Measurements from ENCODE around the gene ZNF652.

The ZNF652 gene

DNA sequence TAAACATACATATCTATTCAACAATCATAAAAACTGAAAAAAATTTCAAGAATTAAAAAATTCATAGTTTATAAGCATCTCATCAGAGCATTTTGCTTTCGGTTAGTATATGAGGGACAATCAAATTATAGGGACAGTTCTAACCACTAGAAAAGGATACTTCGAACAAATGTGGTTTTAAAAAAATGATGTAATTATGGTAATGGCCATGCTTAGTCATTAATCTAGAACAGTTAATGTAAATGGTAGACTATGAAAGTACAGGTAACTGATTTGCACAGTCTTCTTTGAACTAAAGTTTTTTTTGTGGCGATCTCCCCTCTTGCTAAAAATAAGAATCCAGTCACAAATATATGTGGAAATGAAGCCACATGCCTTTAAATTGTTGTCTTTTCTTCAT lies 67.9 kb downstream of the ZNF652 start:
- Histone ChIP-seq H4K5ac (ENCODE audit: low read length) (no peak overlapping the region), H3K4me2 (ENCODE audit: low read length) (no peak overlapping the region), H2BK5ac (ENCODE audit: low read length) (no peak overlapping the region), H3K27ac (ENCODE audit: low read depth, low read length) (no peak overlapping the region), H4K8ac (ENCODE audit: low read depth, low read length) (no peak overlapping the region), H2AK5ac (ENCODE audit: low read length) (no peak overlapping the region), H3K4me1 (ENCODE audit: control insufficient read depth, low read depth, low read length) (no peaks in the 10 kb centered on the region), H3K4ac (ENCODE audit: low read depth, low read length) (no peak overlapping the region), H3K27me3 (ENCODE audit: insufficient read depth, low read length, poor library complexity) (no peaks in the 10 kb centered on the region), H2BK15ac (replicated peaks; ENCODE audit: low read depth) (no peak overlapping the region), H2BK120ac (ENCODE audit: low read depth, low read length) (no peak overlapping the region), H3K4me3 (ENCODE audit: low read length) (no peak overlapping the region), H3K9ac (ENCODE audit: low read length) (no peak overlapping the region), H3K56ac (ENCODE audit: low read length) (no peak overlapping the region), H3K23ac (ENCODE audit: low read length) (no peak overlapping the region), H3K79me1 (ENCODE audit: low read length) (no peaks in the 10 kb centered on the region), H3K36me3 (ENCODE audit: control insufficient read depth, insufficient read depth, low read length) (no peaks in the 10 kb centered on the region), H3K18ac (ENCODE audit: low read length) (no peak overlapping the region), H3K79me2 (ENCODE audit: control insufficient read depth, insufficient read depth, low read length) (no peaks in the 10 kb centered on the region)
- WGBS (ENCODE audit: extremely low coverage, insufficient coverage, low lambda C conversion rate): no CpG with 5 or more reads among the region's 3 CpGs
- no peak for DNase-seq

DNA sequence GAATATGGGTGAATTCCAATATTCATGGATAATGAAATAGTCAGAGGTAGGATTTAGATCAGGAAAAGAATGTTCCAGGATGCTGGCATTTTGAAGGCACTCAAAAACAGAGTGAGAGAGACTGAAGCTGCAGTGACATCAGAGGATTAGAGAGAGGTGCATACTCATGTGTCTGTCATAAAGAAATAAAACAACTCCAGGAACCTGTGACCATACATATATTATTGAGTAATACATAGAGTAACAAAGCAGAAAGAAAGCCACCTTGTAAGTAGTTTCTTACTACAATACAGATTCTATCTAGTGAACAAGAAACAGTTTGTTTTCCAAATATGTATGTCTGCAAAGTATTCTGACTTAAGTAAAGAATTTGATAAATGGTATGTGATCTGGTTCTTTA lies 69.1 kb downstream of the ZNF652 start:
- Histone ChIP-seq H3K23ac (ENCODE audit: low read length) (no peak overlapping the region), H3K79me1 (ENCODE audit: low read length) (no peaks in the 10 kb centered on the region), H3K27me3 (ENCODE audit: insufficient read depth, low read length, poor library complexity) (no peaks in the 10 kb centered on the region), H2BK120ac (ENCODE audit: low read depth, low read length) (no peak overlapping the region), H3K56ac (ENCODE audit: low read length) (no peak overlapping the region), H3K79me2 (ENCODE audit: control insufficient read depth, insufficient read depth, low read length) (no peaks in the 10 kb centered on the region), H2BK15ac (replicated peaks; ENCODE audit: low read depth) (no peak overlapping the region), H3K36me3 (ENCODE audit: control insufficient read depth, insufficient read depth, low read length) (no peaks in the 10 kb centered on the region), H3K4ac (ENCODE audit: low read depth, low read length) (no peak overlapping the region), H3K27ac (ENCODE audit: low read depth, low read length) (no peak overlapping the region), H3K4me2 (ENCODE audit: low read length) (no peak overlapping the region), H2AK5ac (ENCODE audit: low read length) (no peak overlapping the region), H2BK5ac (ENCODE audit: low read length) (no peak overlapping the region), H3K18ac (ENCODE audit: low read length) (no peak overlapping the region), H4K5ac (ENCODE audit: low read length) (no peak overlapping the region), H3K4me3 (ENCODE audit: low read length) (no peak overlapping the region), H4K8ac (ENCODE audit: low read depth, low read length) (no peak overlapping the region), H3K9ac (ENCODE audit: low read length) (no peak overlapping the region), H3K4me1 (ENCODE audit: control insufficient read depth, low read depth, low read length) (no peaks in the 10 kb centered on the region)
- DNase-seq: no peak

DNA sequence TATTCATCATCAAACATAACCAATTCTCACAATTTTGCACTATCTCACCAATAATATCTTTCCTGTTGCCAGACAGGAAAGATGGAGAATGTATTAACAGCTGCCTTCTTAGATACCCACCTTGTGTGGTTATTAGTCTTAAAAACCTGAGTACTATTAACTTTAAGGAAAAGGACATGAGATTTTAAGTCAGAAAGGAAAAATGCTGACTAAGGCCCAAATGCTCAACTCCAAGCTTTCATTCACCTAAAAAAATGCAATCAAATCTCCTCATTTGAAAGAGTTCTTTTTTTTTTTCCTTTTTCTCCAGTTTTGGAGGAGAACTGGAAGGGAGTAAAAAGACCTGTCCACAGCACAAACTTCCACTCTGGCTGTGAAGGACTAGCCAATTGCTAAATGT lies 70.1 kb downstream of the ZNF652 start:
- Histone ChIP-seq H3K79me1 (ENCODE audit: low read length) (no peaks in the 10 kb centered on the region), H3K79me2 (ENCODE audit: control insufficient read depth, insufficient read depth, low read length) (no peaks in the 10 kb centered on the region), H3K4me3 (ENCODE audit: low read length) (no peak overlapping the region), H4K5ac (ENCODE audit: low read length) (no peak overlapping the region), H3K36me3 (ENCODE audit: control insufficient read depth, insufficient read depth, low read length) (no peaks in the 10 kb centered on the region), H2AK5ac (ENCODE audit: low read length) (no peak overlapping the region), H3K4me2 (ENCODE audit: low read length) (no peak overlapping the region), H3K27ac (ENCODE audit: low read depth, low read length) (no peak overlapping the region), H3K18ac (ENCODE audit: low read length) (no peak overlapping the region), H4K8ac (ENCODE audit: low read depth, low read length) (no peak overlapping the region), H3K27me3 (ENCODE audit: insufficient read depth, low read length, poor library complexity) (no peaks in the 10 kb centered on the region), H3K23ac (ENCODE audit: low read length) (no peak overlapping the region), H3K4me1 (ENCODE audit: control insufficient read depth, low read depth, low read length) (no peaks in the 10 kb centered on the region), H3K4ac (ENCODE audit: low read depth, low read length) (no peak overlapping the region), H3K9ac (ENCODE audit: low read length) (no peak overlapping the region), H2BK120ac (ENCODE audit: low read depth, low read length) (no peak overlapping the region), H3K56ac (ENCODE audit: low read length) (no peak overlapping the region), H2BK5ac (ENCODE audit: low read length) (no peak overlapping the region), H2BK15ac (replicated peaks; ENCODE audit: low read depth) (no peak overlapping the region)
- no peak for DNase-seq

DNA sequence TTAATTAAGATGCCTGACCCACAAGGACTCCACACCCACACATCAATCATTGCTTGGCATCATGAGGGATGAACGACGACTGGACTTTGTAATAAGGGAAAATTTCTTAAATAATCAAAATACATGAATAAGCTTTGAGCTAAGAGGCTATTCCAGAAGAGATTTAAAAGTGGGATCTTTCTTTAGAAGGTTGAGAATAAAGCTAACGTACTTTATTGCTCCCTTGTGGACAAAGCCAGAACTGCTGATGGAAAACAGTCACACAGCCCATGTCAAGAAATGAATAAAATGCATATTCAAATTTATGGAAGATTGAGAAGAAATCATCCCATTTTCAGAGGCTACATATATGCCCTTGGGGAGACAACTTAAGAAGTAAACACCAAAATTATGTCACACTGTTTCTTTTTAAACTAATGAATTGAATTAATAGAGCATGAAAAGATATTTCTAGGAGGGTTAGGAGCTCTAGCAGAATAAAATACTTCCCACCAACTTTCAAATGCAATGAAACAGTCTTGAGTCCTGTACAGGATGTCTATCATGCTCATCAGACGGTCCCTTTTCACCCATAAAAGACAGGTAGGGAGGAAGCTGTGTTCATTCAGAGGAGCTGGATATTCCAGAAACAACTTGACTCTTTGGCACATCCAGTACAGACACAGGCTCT lies 71.2 kb downstream of the ZNF652 start:
- Histone ChIP-seq H3K56ac (ENCODE audit: low read length) (no peak overlapping the region), H2BK5ac (ENCODE audit: low read length) (no peak overlapping the region), H3K4me1 (ENCODE audit: control insufficient read depth, low read depth, low read length) (no peaks in the 10 kb centered on the region), H3K79me1 (ENCODE audit: low read length) (no peaks in the 10 kb centered on the region), H4K8ac (ENCODE audit: low read depth, low read length) (no peak overlapping the region), H3K4ac (ENCODE audit: low read depth, low read length) (no peak overlapping the region), H3K9ac (ENCODE audit: low read length) (no peak overlapping the region), H3K23ac (ENCODE audit: low read length) (no peak overlapping the region), H3K27ac (ENCODE audit: low read depth, low read length) (no peak overlapping the region), H3K4me2 (ENCODE audit: low read length) (no peak overlapping the region), H2BK15ac (replicated peaks; ENCODE audit: low read depth) (no peak overlapping the region), H3K18ac (ENCODE audit: low read length) (no peak overlapping the region), H2AK5ac (ENCODE audit: low read length) (no peak overlapping the region), H4K5ac (ENCODE audit: low read length) (no peak overlapping the region), H3K27me3 (ENCODE audit: insufficient read depth, low read length, poor library complexity) (no peaks in the 10 kb centered on the region), H3K4me3 (ENCODE audit: low read length) (no peak overlapping the region), H2BK120ac (ENCODE audit: low read depth, low read length) (no peak overlapping the region), H3K36me3 (ENCODE audit: control insufficient read depth, insufficient read depth, low read length) (no peaks in the 10 kb centered on the region), H3K79me2 (ENCODE audit: control insufficient read depth, insufficient read depth, low read length) (no peaks in the 10 kb centered on the region)
- peak; percentile 29 for DNase-seq
- WGBS (ENCODE audit: extremely low coverage, insufficient coverage, low lambda C conversion rate): no CpG with 5 or more reads among the region's 4 CpGs

DNA sequence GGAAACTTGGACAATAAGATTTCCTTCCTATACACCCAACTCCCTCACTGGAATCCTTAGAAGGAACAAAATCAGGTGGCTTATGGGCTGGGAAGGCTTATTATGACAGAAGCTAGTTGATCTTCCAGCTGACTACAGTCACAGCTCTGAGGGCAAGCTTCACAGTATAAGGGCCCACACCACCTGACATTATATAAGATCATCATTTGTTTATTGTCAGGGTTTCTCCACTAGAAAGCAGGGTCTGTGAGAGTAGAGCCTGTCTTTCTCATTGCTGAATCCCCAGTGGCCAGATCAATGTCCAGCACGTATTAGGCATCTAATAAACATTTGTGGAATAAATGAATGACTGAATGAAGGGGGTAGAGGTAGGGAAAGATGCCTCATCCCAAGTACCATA lies 73.7 kb downstream of the ZNF652 start:
- no peak overlapping the region for H3K4me3 ChIP-seq (ENCODE audit: low read length)
- WGBS (ENCODE audit: extremely low coverage, insufficient coverage, low lambda C conversion rate): no CpG with 5 or more reads among the region's 1 CpG
- no peak overlapping the region for H2BK5ac ChIP-seq (ENCODE audit: low read length)
- H3K4ac ChIP-seq (ENCODE audit: low read depth, low read length): no peak overlapping the region
- no peaks in the 10 kb centered on the region for H3K79me2 ChIP-seq (ENCODE audit: control insufficient read depth, insufficient read depth, low read length)
- H3K56ac ChIP-seq (ENCODE audit: low read length): no peak overlapping the region
- DNase-seq: no peak
- H4K8ac ChIP-seq (ENCODE audit: low read depth, low read length): no peak overlapping the region
- H3K27ac ChIP-seq (ENCODE audit: low read depth, low read length): no peak overlapping the region
- no peak overlapping the region for H2AK5ac ChIP-seq (ENCODE audit: low read length)
- H3K23ac ChIP-seq (ENCODE audit: low read length): no peak overlapping the region
- H3K18ac ChIP-seq (ENCODE audit: low read length): no peak overlapping the region
- H3K4me2 ChIP-seq (ENCODE audit: low read length): no peak overlapping the region
- no peaks in the 10 kb centered on the region for H3K79me1 ChIP-seq (ENCODE audit: low read length)
- no peaks in the 10 kb centered on the region for H3K36me3 ChIP-seq (ENCODE audit: control insufficient read depth, insufficient read depth, low read length)
- no peak overlapping the region for H4K5ac ChIP-seq (ENCODE audit: low read length)
- no peaks in the 10 kb centered on the region for H3K27me3 ChIP-seq (ENCODE audit: insufficient read depth, low read length, poor library complexity)
- no peak overlapping the region for H3K9ac ChIP-seq (ENCODE audit: low read length)
- no peaks in the 10 kb centered on the region for H3K4me1 ChIP-seq (ENCODE audit: control insufficient read depth, low read depth, low read length)
- no peak overlapping the region for H2BK15ac ChIP-seq (replicated peaks; ENCODE audit: low read depth)
- no peak overlapping the region for H2BK120ac ChIP-seq (ENCODE audit: low read depth, low read length)

DNA sequence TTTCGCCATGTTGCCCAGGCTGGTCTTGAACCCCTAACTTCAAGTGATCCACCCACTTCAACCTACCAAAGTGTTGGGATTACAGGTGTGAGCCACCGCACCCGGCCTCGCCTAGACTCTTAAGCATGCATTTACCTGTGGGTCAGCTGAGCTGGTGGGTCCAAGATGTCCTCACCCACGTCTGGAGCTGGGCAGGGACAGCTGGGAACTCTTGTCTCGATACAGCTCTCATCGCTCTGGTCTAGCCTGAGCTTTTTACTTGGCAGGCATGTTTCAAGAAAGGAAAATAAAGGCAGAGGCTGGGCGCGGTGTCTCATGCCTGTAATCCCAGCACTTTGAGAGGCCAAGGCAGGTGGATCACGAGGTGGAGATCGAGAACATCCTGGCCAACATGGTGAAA lies 74.6 kb downstream of the ZNF652 start:
- H2BK120ac ChIP-seq (ENCODE audit: low read depth, low read length): no peak overlapping the region
- H3K18ac ChIP-seq (ENCODE audit: low read length): no peak overlapping the region
- no peak overlapping the region for H3K4me2 ChIP-seq (ENCODE audit: low read length)
- no peaks in the 10 kb centered on the region for H3K36me3 ChIP-seq (ENCODE audit: control insufficient read depth, insufficient read depth, low read length)
- no peak overlapping the region for H3K9ac ChIP-seq (ENCODE audit: low read length)
- no peaks in the 10 kb centered on the region for H3K79me1 ChIP-seq (ENCODE audit: low read length)
- no peak overlapping the region for H2BK5ac ChIP-seq (ENCODE audit: low read length)
- H3K23ac ChIP-seq (ENCODE audit: low read length): no peak overlapping the region
- no peak overlapping the region for H3K56ac ChIP-seq (ENCODE audit: low read length)
- no peaks in the 10 kb centered on the region for H3K4me1 ChIP-seq (ENCODE audit: control insufficient read depth, low read depth, low read length)
- no peak for DNase-seq
- H3K4me3 ChIP-seq (ENCODE audit: low read length): no peak overlapping the region
- no CpG with 5 or more reads among the region's 11 CpGs for WGBS (ENCODE audit: extremely low coverage, insufficient coverage, low lambda C conversion rate)
- no peaks in the 10 kb centered on the region for H3K79me2 ChIP-seq (ENCODE audit: control insufficient read depth, insufficient read depth, low read length)
- H4K5ac ChIP-seq (ENCODE audit: low read length): no peak overlapping the region
- no peak overlapping the region for H3K4ac ChIP-seq (ENCODE audit: low read depth, low read length)
- H3K27me3 ChIP-seq (ENCODE audit: insufficient read depth, low read length, poor library complexity): no peaks in the 10 kb centered on the region
- H3K27ac ChIP-seq (ENCODE audit: low read depth, low read length): no peak overlapping the region
- H2BK15ac ChIP-seq (replicated peaks; ENCODE audit: low read depth): no peak overlapping the region
- H4K8ac ChIP-seq (ENCODE audit: low read depth, low read length): no peak overlapping the region
- H2AK5ac ChIP-seq (ENCODE audit: low read length): no peak overlapping the region

Measured in mesendoderm (in vitro differentiated cells).